HG03378 (cell line): ENCODE data around the gene EYA3.

Source experiments
- ATAC-seq: cut with Tn5 transposase; IDR thresholded peaks from one replicate; pipeline ENCODE4 v1.9.1; 2021; ENCODE audit warnings: mild to moderate bottlenecking, moderate library complexity; ENCODE audit not compliant: unreplicated experiment

Gene EYA3

GRCh38 chr1:27973771-27974416 lies 114.5 kb downstream of the EYA3 start:
- no peak for ATAC-seq

DNA sequence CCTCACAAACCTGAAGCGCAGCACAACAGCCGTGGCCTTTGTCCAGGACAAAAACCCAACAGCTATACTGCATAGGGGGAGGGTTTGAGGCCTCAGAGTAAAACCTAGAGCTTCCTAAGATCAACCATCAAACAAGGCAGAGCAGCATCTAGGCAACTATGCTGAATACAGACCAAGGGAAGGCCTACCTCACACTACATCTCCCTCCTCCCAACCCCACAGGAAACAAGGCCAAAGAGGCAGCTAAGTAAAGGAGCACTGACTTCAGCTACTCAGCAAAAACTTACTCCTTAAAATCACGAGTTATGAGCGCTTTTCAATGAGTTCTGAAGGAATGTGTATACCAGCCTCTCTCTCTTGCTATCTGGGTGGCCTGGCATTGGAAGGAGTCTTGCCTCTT lies 116.3 kb downstream of the EYA3 start:
- no peak for ATAC-seq

DNA sequence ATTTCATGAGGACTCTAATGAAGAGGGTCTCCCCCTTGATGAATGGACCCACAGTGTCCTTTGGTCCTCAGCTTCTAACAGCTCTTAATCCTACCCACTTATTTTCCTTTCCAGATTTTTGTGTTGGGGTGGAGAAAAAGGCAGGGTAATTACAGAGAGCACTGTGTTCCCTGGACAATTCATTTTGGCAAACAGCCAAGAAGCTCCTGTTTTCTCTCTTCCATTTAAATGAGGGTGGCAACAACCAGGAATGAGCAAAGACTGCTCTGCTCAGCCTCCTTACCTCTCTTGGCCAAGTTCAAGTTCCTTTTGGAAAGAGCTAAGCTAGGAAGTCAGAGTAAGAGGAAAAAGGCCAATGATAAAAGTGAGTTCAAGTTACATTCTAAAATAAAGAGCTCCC lies 116.7 kb downstream of the EYA3 start:
- no peak for ATAC-seq

- ATAC-seq: no peak
Measured at GRCh38 chr1:27970401-27970800, 118.0 kb downstream of the EYA3 start.

GRCh38 chr1:27968692-27969091 lies 119.7 kb downstream of the EYA3 start:
- no peak for ATAC-seq

GRCh38 chr1:27967884-27968466 lies 120.4 kb downstream of the EYA3 start:
- no peak for ATAC-seq

DNA sequence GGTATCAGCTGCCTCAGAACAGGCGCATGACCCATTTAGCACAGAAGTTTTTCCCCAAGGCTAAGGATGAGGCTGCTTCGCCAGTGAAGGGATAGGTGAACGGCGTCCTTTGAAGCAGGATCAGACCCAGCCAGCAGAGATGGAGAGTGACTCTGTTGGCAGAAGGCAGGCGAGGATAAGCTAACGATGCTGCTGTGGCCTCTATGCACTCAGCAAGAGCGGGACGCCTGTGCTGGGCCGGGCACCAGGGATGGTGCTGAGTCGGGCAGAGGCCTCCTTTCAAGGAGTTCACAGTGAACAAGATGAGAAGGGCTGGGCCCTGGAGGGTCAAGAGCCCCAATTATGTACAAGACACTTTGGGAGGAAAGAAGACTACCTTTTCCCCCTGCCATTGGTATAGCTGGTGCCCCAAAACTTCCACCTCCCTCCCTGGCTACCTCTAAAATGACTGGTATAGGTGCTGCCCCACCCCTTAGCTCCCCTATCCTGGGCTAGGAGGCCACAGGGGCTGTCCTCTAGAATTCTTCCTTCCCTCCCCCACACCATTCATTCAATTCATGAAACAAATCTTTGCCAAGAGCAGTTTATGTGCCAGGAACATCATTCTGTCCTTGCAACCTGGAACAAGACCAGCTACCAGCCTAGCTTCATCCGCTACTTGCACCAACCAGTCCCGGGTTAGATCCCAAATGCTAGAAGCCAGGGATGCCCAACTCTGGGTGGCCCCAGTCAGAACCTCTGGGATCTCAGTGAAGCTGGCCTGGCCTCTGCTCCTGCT lies 121.1 kb downstream of the EYA3 start:
- ATAC-seq: no peak

- no peak for ATAC-seq
Measured at GRCh38 chr1:27966402-27967105, 121.9 kb downstream of the EYA3 start.

- no peak for ATAC-seq
Measured at GRCh38 chr1:27963393-27963792, 125.0 kb downstream of the EYA3 start.

GRCh38 chr1:27961646-27962221 lies 126.7 kb downstream of the EYA3 start:
- ATAC-seq: no peak

GRCh38 chr1:27960762-27961645 lies 127.4 kb downstream of the EYA3 start:
- ATAC-seq: no peak

GRCh38 chr1:27959792-27960603 lies 128.4 kb downstream of the EYA3 start, which contains the start of gene XKR8:
TSS of gene XKR8 (plus strand) at chr1:27959973. CDS start at chr1:27960070, 97 bp downstream.
- no peak for ATAC-seq

GRCh38 chr1:27958513-27958912 lies 129.9 kb downstream of the EYA3 start:
- no peak for ATAC-seq

- ATAC-seq: no peak
Measured at GRCh38 chr1:27957655-27958054, 130.8 kb downstream of the EYA3 start.

DNA sequence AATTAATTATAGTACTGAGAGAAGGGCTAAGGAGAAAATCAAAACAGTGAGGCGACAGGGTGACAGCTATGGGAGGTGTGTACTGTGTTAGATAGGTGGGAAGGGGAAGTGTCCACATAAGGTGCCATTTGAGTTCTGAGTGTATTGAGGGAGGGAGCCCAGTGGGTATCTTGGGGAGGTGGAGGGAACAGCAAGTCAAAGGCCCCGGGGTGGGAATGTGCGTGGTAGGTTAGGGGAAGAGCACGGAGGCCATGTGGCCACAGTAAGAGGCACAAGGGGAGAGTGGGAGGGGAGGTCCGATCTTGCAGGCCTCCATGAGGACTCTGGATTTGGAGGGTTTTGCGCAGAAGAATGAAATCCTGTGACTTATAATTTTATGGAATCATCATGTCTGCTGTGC lies 131.6 kb downstream of the EYA3 start:
- ATAC-seq: no peak

GRCh38 chr1:27955076-27955475 lies 133.3 kb downstream of the EYA3 start:
- no peak for ATAC-seq

- no peak for ATAC-seq
Measured at GRCh38 chr1:27954186-27954585, 134.2 kb downstream of the EYA3 start.

GRCh38 chr1:27952147-27952546 lies 136.3 kb downstream of the EYA3 start:
- ATAC-seq: no peak

GRCh38 chr1:27951396-27951795 lies 137.0 kb downstream of the EYA3 start:
- no peak for ATAC-seq
